ENCODE measurements around the gene MAFG. TPM values are rescaled to one million over a fixed set of nuclear protein-coding genes. Genes with fewer than 3 reads are reported as not detected.

MAFG gene
- total and polyA plus RNA-seq, 2 donors (not counting 3 experiments of a cell fraction or from before 2014, with no cell fraction given) = 27.6 to 35.0 TPM

GRCh38 chr17:81968850-81969812 is 41.6 kb upstream of the MAFG start:
- ChIA-PET POLR2A (no interaction called here), CTCF (interaction anchor here (1.8 to 2.4 kb wide), 3 partner anchors 10 to 52 kb away, joined by 4 to 7 read pairs (median 6); no protein-coding TSS in a partner anchor)
- Histone ChIP-seq H2AFZ (ENCODE audit: low read depth, low read length) (no peak overlapping the region), H3K4me1 (ENCODE audit: control insufficient read depth, extremely low read depth, insufficient read depth, low read length) (no peaks in the 10 kb centered on the region), H3K27ac (ENCODE audit: insufficient read depth, low read depth, low read length) (no peak overlapping the region), H3K9me1 (replicated peaks; ENCODE audit: control insufficient read depth, extremely low read depth, insufficient read depth, low read length) (no peaks in the 10 kb centered on the region), H3K36me3 (ENCODE audit: control insufficient read depth in 2 of 2, extremely low read depth in 1 of 2, insufficient read depth in 2 of 2, low read length in 2 of 2) (no peaks in the 10 kb centered on the region), H3K4me3 (replicated peaks in 1 of 3; ENCODE audit: insufficient read depth in 1 of 3, low read depth in 1 of 3, low read length in 3 of 3) (no peak overlapping the region), H3K79me2 (ENCODE audit: control insufficient read depth, insufficient read depth, low read length) (no peaks in the 10 kb centered on the region), H3K4me2 (ENCODE audit: insufficient read depth, low read length) (no peak overlapping the region), H4K20me1 (replicated peaks; ENCODE audit: control insufficient read depth, extremely low read depth, insufficient read depth, low read length) (no peaks in the 10 kb centered on the region), H3K9me3 (replicated peaks; ENCODE audit: control insufficient read depth, insufficient read depth, low read length) (no peaks in the 10 kb centered on the region), H3K27me3 (ENCODE audit: control insufficient read depth in 2 of 2, insufficient read depth in 2 of 2, low read length in 2 of 2) (peaks cover 4 to 8% of the 10 kb centered on the region in 2 experiments), H3K9ac (replicated peaks; ENCODE audit: extremely low read depth, insufficient read depth, low read length) (no peak overlapping the region)
- no peak for DNase-seq (ENCODE audit: low read depth, low spot score)
- no TSS peak for BruUV-seq (replicated peaks)
- intact Hi-C loops (cut with micrococcal nuclease) = no loop called here
- no peak for FAIRE-seq
- dilution Hi-C loops (cut with MboI; ENCODE audit: extremely low pct_ligation_motif_present, low sequenced_read_pairs) = no loop called here
- no peak for TF ChIP-seq POLR2A (IDR thresholded peaks at IDR 0.05; ENCODE audit: low read depth, low read length)
- no peak for TF ChIP-seq CTCF (IDR thresholded peaks at IDR 0.05; ENCODE audit: extremely low read depth in 1 of 2, insufficient read depth in 1 of 2, low read depth in 1 of 2, low read length in 2 of 2)
- TF ChIP-seq MYC (IDR thresholded peaks at IDR 0.05; ENCODE audit: low read depth, low read length) = no peak

GRCh38 chr17:81968396-81968745 is 40.8 kb upstream of the MAFG start:
- no TSS peak for BruUV-seq (replicated peaks)
- no peaks in the 10 kb centered on the region for H3K79me2 ChIP-seq (ENCODE audit: control insufficient read depth, insufficient read depth, low read length)
- FAIRE-seq (no peak), DNase-seq (ENCODE audit: low read depth, low spot score) (no peak)
- no peaks in the 10 kb centered on the region for H4K20me1 ChIP-seq (replicated peaks; ENCODE audit: control insufficient read depth, extremely low read depth, insufficient read depth, low read length)
- H3K9ac ChIP-seq (replicated peaks; ENCODE audit: extremely low read depth, insufficient read depth, low read length) = no peak overlapping the region
- H3K27ac ChIP-seq (ENCODE audit: insufficient read depth, low read depth, low read length) = no peak overlapping the region
- H3K9me3 ChIP-seq (replicated peaks; ENCODE audit: control insufficient read depth, insufficient read depth, low read length) = no peaks in the 10 kb centered on the region
- H3K27me3 ChIP-seq (ENCODE audit: control insufficient read depth in 2 of 2, insufficient read depth in 2 of 2, low read length in 2 of 2) = peaks cover 10% of the 10 kb centered on the region in 2 experiments
- H3K4me1 ChIP-seq (ENCODE audit: control insufficient read depth, extremely low read depth, insufficient read depth, low read length) = no peaks in the 10 kb centered on the region
- CTCF ChIA-PET = interaction anchor here (1.8 to 2.4 kb wide), 3 partner anchors 9 to 53 kb away, joined by 4 to 7 read pairs (median 6); no protein-coding TSS in a partner anchor
- POLR2A ChIA-PET = no interaction called here
- dilution Hi-C loops (cut with MboI; ENCODE audit: extremely low pct_ligation_motif_present, low sequenced_read_pairs) (no loop called here), intact Hi-C loops (cut with micrococcal nuclease) (no loop called here)
- H2AFZ ChIP-seq (ENCODE audit: low read depth, low read length) = no peak overlapping the region
- H3K36me3 ChIP-seq (ENCODE audit: control insufficient read depth in 2 of 2, extremely low read depth in 1 of 2, insufficient read depth in 2 of 2, low read length in 2 of 2) = no peaks in the 10 kb centered on the region
- H3K4me3 ChIP-seq (replicated peaks in 1 of 3; ENCODE audit: insufficient read depth in 1 of 3, low read depth in 1 of 3, low read length in 3 of 3) = no peak overlapping the region
- TF ChIP-seq, protein P1, sequence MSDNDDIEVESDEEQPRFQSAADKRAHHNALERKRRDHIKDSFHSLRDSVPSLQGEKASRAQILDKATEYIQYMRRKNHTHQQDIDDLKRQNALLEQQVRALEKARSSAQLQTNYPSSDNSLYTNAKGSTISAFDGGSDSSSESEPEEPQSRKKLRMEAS (IDR thresholded peaks at IDR 0.05; ENCODE audit: insufficient read depth, insufficient read length) = no peak
- no peak for TF ChIP-seq CTCF (IDR thresholded peaks at IDR 0.05; ENCODE audit: extremely low read depth in 1 of 2, insufficient read depth in 1 of 2, low read depth in 1 of 2, low read length in 2 of 2)
- TF ChIP-seq MYC (IDR thresholded peaks at IDR 0.05; ENCODE audit: low read depth, low read length) = no peak
- TF ChIP-seq POLR2AphosphoS5 (IDR thresholded peaks at IDR 0.05; ENCODE audit: insufficient read depth, low read depth, low read length) = no peak
- TF ChIP-seq EZH2 (IDR thresholded peaks at IDR 0.05; ENCODE audit: borderline replicate concordance, low read depth, low read length, severe bottlenecking) = no peak
- no peak overlapping the region for H3K4me2 ChIP-seq (ENCODE audit: insufficient read depth, low read length)
- H3K9me1 ChIP-seq (replicated peaks; ENCODE audit: control insufficient read depth, extremely low read depth, insufficient read depth, low read length) = no peaks in the 10 kb centered on the region

Measured in endothelial cell of umbilical vein (primary cell).